ENCODE results near the gene DNAH6. TPM values are rescaled to one million over a fixed set of nuclear protein-coding genes. Genes with fewer than 3 reads are reported as not detected.

Gene DNAH6
- total RNA-seq, 1 donor, result 0.54 TPM

GRCh38 chr2:84678214-84678613 lies 161.9 kb downstream of the DNAH6 start:
- DNase-seq (ENCODE audit: low read depth in 2 of 3, low spot score in 2 of 3), result no peak

DNA sequence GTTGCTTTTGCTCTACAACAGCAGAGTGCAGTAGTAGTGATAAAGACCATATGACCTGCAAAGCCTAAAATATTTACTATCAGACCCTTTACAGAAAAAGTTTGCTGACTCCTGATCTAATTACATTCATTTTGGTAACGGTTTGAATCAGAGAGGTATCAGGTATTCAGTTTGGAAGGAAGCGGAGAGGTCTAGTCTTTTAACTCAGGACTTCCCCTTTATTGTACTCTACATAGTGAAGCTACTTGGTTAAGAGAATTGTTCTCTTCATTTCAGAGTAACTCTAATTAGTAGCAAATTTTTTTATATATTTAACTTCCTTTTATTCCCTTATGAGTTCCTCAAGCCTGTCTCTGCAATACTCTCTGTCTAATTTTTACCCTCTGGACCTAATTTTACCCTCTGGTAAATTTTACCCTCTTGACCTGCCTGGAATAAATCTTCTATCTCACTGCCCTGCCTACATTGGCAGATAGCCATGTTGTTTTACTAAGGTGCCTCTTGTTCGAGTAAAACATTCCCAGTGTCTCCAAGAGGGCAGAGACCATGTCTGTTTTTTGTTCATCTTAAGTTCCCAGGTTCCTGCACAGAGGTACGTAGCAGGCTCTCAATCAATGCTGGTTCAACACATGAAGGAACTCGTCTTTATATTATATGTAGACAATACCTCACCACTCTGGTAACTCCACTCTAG lies 170.6 kb downstream of the DNAH6 start:
- peak in 1 of 3 donors; percentile 25 for DNase-seq (ENCODE audit: low read depth in 2 of 3, low spot score in 2 of 3)

GRCh38 chr2:84687498-84688149 lies 171.3 kb downstream of the DNAH6 start:
- no peak for DNase-seq (ENCODE audit: low read depth in 2 of 3, low spot score in 2 of 3)

- DNase-seq (ENCODE audit: low read depth in 2 of 3, low spot score in 2 of 3), result no peak
These were observed 173.9 kb downstream of the DNAH6 start for GRCh38 chr2:84690225-84690624.

- DNase-seq (ENCODE audit: low read depth in 2 of 3, low spot score in 2 of 3), result peak; percentile 3 to 30 (median 18)
These were observed 177.9 kb downstream of the DNAH6 start for GRCh38 chr2:84694088-84694622.

- no peak for DNase-seq (ENCODE audit: low read depth in 2 of 3, low spot score in 2 of 3)
These were observed 181.6 kb downstream of the DNAH6 start for GRCh38 chr2:84697895-84698294.

- DNase-seq (ENCODE audit: low read depth in 2 of 3, low spot score in 2 of 3), result no peak
These were observed 183.7 kb downstream of the DNAH6 start for GRCh38 chr2:84700006-84700405.

DNA sequence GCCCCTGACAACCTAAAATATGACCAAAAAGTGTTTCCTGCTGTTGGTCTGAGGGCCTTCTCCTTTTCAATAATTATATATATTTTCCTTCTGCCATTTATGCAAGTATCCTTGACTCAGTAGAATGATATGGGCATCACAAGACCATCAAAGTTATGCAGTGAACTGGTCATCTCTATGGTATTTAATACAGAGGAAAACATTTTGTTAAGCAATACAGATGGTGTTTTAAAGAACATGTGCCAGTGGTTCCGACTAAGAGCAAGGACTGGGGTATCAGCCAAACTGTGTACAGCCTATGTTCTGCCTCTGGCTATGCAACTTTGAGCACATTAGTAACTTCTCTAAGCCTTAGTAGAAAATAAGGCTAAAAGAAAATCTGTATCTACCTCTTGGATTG lies 185.6 kb downstream of the DNAH6 start:
- DNase-seq (ENCODE audit: low read depth in 2 of 3, low spot score in 2 of 3), result no peak

GRCh38 chr2:84702941-84703340 lies 186.6 kb downstream of the DNAH6 start:
- no peak for DNase-seq (ENCODE audit: low read depth in 2 of 3, low spot score in 2 of 3)

GRCh38 chr2:84703831-84704230 lies 187.5 kb downstream of the DNAH6 start:
- DNase-seq (ENCODE audit: low read depth in 2 of 3, low spot score in 2 of 3), result no peak

GRCh38 chr2:84704505-84705244 lies 188.4 kb downstream of the DNAH6 start:
- DNase-seq (ENCODE audit: low read depth in 2 of 3, low spot score in 2 of 3), result no peak

- DNase-seq (ENCODE audit: low read depth in 2 of 3, low spot score in 2 of 3), result no peak
These were observed 189.6 kb downstream of the DNAH6 start for GRCh38 chr2:84705858-84706257.

DNA sequence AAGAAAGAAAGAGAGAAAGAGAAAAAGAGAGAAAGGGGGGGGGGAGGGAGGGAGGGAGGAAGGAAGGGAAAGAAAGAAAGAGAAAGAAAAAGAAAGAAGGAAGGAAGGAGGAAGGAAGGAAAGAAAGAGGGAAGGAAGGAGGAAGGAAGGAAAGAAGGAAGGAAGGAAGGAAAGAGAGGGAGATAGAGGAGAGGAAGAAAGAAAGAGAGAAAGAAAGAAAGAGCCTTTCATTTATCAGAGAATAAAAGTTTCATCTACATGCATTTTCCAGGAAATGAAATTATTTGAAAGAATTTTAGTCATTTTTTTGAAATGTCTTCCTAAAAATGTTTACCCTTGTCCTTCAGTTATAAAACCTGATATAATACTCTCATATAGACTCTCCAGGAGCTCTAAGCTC lies 192.1 kb downstream of the DNAH6 start:
- no peak for DNase-seq (ENCODE audit: low read depth in 2 of 3, low spot score in 2 of 3)

- DNase-seq (ENCODE audit: low read depth in 2 of 3, low spot score in 2 of 3), result no peak
These were observed 195.4 kb downstream of the DNAH6 start for GRCh38 chr2:84711651-84712050.

DNA sequence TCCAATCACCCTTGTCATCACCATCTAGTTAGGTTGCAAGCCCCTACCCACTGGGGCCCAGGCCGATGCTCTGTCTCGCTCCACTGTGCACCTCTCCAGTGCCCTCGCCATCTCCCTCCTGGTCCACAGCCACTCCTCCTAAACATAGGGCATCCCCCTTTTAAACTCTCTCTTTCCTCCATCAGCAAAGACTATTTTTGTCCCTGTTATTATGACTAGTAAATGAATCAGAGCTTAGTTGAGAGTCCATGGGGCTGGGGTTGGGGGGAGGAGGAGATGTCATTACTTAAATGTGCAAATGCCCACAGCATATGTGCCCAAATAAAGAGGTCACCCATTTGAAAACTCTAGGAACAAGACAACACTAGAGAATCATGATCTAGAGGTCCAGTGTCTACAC lies 197.1 kb downstream of the DNAH6 start:
- no peak for DNase-seq (ENCODE audit: low read depth in 2 of 3, low spot score in 2 of 3)

GRCh38 chr2:84716564-84716963 lies 200.3 kb downstream of the DNAH6 start:
- DNase-seq (ENCODE audit: low read depth in 2 of 3, low spot score in 2 of 3), result no peak

DNA sequence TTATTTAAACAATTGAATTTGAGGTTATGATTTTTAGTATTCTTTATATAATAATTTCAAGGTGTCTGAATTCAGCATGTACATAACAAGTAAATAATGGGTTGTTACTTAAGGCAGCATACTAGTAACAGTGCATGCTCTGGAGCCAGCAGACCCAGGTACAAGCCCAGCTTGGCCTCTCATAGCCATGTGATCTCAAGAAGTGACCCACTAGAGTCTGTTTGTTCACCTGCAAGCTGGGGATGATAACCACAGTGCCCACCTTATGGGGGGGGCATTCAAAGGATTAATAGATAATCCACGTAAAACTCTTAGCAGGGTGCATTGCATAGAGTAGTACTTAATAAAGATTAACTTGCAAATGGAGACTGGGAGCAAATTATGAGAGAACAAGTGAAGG lies 201.0 kb downstream of the DNAH6 start:
- DNase-seq (ENCODE audit: low read depth in 2 of 3, low spot score in 2 of 3), result no peak

GRCh38 chr2:84719434-84719833 lies 203.1 kb downstream of the DNAH6 start:
- DNase-seq (ENCODE audit: low read depth in 2 of 3, low spot score in 2 of 3), result no peak

DNA sequence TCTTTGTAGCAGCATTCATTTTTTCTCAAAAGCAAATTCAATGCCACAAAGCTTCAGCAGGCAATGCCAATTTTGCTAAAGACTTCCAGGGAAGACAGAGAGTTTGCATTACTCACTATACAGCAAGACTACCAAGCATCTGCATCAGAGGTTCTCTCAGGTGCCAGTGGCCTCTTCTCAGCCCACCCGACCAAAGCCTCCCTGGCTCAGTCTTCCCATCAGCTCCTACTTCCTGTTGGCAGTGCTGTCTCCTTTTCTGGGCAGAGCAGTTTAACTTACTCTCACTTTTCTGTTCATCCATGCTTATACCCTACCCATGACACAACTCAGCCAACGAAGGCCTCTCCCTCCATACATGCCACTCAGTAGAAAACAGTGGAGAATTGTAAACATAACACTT lies 207.5 kb downstream of the DNAH6 start:
- DNase-seq (ENCODE audit: low read depth in 2 of 3, low spot score in 2 of 3), result no peak

DNA sequence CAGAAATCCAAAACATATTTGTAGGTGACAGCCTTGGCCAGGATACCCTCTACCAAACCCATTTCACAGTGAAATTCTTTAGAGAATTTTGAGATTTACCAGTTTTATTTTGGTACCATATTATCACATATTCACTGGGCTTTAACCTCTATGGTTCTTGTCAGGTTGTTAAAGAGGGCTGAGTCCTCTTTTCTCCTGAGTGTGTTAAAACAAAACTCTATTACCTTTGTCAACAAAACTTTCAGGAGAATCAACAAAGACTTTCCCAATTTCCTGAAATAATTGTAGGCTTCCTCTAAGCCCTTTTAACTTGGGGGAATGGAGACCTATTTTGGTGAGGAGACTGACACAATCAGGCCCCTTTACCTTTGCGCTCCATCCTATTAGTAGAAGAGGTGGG lies 209.4 kb downstream of the DNAH6 start:
- no peak for DNase-seq (ENCODE audit: low read depth in 2 of 3, low spot score in 2 of 3)

- no peak for DNase-seq (ENCODE audit: low read depth in 2 of 3, low spot score in 2 of 3)
These were observed 211.0 kb downstream of the DNAH6 start for GRCh38 chr2:84727315-84727714.

DNA sequence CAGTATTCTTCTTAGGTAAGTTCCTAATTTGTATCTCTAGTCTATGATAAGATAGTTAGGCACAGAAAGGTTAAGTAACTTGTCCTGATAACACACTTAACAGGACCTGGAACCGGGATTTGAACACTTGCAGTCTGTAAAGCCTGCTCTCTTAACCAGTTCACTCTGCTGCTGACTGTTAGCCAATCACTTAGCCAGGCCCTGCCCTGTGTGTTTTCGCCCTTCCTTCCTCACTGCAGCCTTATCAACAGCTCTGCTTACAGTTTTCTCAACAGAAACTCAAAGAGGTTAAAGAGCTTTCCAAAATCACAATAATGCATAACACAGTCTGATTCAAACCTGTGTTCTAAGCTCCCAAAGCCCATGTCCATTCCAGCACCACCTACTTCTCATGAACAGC lies 212.9 kb downstream of the DNAH6 start:
- DNase-seq (ENCODE audit: low read depth in 2 of 3, low spot score in 2 of 3), result no peak
